DND-41 (cell line): ENCODE measurements around the gene NHEJ1.

Experiments used
- EZH2 ChIP-seq: IDR thresholded peaks from 3 replicates; pipeline ENCODE4 v1.6.1; 2012; ENCODE audit warnings: borderline replicate concordance, low read depth, mild to moderate bottlenecking, moderate library complexity, low read length, inconsistent platforms; ENCODE audit not compliant: severe bottlenecking
- TF ChIP-seq, protein P1 (sequence below): IDR thresholded peaks from 2 replicates; pipeline ENCODE4 v1.5.1; 2012; ENCODE audit warnings: borderline replicate concordance, low read length, moderate library complexity, mild to moderate bottlenecking; ENCODE audit not compliant: poor library complexity, severe bottlenecking; ENCODE audit errors: extremely low read depth

DNA sequence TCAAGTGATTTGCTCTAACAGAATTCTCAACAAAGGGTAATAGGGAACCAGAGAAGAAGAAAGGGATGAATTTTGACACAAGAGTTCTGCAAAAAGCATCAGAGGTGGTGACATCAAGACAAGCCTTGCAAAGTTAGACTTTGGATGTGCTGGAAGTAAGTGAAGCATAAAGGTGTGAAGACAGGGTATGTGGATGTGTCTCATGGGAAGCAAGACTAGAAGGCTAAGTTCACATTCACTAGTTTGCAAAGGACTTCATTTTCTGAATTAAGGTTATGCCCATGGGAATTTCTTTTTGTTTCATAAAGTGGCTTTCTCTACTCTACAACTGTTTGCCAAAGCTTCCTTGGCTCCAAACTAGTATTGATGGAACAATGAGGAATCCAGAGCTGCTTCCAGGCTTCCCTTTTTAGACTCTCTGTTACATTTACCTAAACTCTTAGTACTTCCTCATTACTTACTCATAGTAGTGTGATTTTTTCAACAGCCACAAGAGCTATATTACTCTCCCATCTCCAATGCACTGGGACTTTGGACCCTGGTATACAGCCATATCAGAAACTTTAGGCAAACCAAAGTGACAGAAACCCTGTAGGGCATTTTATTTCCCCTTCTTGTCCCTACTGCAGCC is 78.8 kb downstream of the NHEJ1 start:
- TF ChIP-seq, protein P1, sequence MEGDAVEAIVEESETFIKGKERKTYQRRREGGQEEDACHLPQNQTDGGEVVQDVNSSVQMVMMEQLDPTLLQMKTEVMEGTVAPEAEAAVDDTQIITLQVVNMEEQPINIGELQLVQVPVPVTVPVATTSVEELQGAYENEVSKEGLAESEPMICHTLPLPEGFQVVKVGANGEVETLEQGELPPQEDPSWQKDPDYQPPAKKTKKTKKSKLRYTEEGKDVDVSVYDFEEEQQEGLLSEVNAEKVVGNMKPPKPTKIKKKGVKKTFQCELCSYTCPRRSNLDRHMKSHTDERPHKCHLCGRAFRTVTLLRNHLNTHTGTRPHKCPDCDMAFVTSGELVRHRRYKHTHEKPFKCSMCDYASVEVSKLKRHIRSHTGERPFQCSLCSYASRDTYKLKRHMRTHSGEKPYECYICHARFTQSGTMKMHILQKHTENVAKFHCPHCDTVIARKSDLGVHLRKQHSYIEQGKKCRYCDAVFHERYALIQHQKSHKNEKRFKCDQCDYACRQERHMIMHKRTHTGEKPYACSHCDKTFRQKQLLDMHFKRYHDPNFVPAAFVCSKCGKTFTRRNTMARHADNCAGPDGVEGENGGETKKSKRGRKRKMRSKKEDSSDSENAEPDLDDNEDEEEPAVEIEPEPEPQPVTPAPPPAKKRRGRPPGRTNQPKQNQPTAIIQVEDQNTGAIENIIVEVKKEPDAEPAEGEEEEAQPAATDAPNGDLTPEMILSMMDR, result no peak
- no peak for TF ChIP-seq EZH2
